AG20443 (cell line): ENCODE measurements around the gene GNA12.
"Not testable (repeated sequence)": the region's sequence is repeated elsewhere in the genome, so short reads cannot be mapped to it uniquely, and the experiment has no call there.

ENCODE experiments used
- DNase-seq: peaks from one replicate; pipeline ENCODE4 v3.0.0; 2012; ENCODE audit warnings: low spot score, mixed read lengths

The GNA12 gene

DNA sequence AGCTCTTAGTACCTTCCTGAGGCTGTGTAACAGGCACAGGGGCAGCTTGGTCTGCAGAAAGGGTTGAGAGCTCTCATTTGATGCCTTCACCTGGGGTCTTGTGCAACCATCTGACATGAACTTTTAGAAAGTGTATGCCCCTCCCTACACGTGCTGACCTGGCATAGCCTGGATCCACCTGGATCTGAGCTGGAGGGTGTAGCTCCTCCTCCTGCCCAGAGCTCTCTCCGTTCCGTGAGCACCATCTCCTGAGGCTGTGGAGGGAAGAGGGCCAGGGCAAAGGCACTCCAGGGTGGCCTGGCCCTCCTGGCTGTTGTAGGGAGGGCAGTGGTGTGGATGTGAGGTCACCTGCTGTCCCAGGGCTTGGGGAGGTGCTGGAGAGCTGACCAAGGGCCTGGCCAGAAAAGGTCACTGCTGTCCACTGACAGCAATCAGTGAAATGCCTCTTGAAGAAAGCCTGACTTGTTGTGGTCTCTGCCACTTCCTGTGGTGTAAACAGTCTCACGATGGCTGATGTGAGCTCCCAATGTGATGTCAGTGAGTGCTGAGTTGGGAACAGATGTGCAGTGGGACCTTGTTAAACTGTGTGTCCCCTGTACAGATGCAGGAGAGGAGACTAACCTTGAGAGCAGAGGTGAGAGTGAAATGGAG is 133.1 kb downstream of the GNA12 start:
- no peak for DNase-seq

DNA sequence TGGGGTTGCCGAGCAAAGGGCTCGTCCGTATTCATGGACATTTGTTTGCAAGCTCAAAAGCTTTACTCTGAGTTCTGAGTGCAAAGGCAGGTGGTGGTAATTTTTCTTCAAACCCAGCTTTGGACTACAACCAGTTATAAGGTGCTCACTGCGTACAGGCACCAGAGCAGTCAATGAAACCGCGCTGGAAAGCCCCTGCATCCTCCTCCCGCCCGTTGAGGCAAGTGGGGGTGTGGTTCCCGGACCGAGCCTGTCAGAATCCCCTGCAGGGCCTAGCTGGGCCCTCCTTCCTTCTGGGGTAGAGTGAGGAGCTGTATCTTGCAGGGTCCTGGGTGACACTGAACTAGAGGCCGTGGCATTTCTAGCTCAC is 133.8 kb downstream of the GNA12 start:
- no peak for DNase-seq

DNA sequence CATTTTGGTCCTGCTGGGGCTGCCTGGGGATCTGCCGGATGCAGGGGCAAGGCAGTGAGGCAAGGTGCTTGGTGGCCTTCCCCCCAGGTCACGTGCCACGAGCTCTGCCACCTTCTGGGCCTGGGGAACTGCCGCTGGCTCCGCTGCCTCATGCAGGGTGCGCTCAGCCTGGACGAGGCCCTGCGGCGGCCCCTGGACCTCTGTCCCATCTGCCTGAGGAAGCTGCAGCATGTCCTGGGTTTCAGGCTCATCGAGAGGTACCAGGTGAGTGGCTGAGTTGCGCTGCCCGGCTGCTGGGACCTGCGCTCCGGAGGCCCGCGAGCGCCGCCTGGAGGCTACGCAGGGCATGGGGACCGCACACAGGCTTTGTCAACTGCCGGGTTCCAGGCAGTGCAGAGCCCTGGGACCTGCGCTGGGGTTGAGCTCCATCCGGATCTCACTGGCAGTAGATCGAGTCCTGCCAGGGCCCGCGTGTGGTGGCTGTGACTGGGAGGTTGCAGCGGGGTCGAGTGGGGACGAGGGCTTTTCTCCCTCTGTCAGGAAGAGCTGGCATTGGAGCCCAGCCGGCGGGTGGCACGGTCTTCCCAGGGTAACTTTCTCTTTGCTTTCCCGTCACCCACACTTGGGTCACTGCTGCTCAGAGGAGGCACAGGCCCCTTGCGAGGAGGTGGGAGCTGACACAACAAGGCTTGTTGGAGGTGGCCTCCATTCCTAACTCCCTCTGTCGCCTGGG is 134.4 kb downstream of the GNA12 start:
- peak; percentile 91 for DNase-seq

DNA sequence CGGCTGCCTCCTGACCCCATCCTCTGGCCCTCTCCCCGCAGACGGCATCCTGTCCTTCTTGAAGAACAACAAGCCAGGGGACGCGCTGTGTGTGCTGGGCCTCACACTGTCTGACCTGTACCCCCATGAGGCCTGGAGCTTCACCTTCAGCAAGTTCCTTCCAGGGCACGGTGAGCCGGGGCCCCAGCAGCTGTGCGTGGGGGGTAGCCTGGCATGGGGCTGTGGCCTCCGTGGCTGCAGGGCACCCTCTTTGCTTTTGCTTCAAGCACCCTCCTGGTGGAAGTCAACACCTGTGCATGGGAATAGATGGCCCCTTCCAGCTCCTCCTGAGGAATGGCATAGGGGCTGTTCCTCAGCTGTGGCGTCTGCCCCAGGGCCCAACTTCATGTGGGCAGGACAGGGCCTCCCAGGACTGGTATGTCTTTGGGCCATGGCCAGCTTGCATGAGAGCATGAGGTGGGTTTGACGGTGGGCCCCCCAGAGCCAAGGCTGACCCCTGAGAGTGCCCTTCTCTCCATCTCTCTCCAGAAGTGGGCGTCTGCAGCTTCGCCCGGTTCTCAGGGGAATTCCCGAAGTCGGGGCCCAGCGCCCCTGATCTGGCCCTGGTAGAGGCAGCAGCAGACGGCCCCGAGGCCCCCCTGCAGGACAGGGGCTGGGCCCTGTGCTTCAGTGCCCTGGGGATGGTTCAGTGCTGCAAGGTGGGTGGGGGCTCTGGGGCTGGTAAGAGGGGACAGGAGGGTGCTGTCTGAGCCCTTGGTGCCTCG is 135.4 kb downstream of the GNA12 start:
- DNase-seq, result no peak

DNA sequence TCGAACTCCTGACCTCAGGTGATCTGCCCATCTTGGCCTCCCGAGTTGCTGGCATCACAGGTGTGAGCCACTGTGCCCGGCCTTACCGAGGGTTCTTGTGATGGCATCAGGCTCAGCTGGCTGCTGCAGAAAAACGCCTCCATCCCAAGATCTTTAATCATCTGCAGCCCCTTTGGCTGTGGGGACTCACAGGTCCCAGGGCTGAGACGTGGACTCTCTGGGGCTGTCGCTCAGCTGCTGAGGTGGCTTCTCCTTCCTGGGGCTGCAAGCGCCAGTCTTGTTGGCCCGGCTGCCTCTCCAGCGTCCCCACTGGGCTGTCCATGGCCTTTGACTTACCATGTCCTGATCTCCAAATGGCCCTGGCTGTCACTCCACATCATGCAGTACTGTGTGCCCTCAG is 136.1 kb downstream of the GNA12 start:
- DNase-seq, result no peak

DNA sequence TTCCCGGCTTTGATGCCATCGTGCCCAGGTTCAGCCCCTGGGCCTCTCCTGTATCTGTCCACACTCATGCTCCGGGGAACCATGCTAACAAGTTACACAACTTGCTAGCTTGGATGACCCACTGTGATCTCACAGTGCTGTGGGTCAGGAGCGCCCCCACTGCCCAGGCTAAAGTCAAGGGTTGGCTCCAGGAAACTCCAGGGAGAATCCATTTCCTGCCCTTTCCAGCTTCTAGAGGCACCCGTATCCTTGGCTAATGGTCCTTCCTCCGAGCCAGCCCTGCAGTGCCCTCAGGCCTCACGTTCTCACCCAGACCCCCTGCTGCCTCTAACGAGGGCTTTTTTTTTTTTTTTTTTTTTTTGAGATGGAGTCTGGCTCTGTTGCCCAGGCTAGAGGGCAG is 136.6 kb downstream of the GNA12 start:
- DNase-seq, result no peak

DNA sequence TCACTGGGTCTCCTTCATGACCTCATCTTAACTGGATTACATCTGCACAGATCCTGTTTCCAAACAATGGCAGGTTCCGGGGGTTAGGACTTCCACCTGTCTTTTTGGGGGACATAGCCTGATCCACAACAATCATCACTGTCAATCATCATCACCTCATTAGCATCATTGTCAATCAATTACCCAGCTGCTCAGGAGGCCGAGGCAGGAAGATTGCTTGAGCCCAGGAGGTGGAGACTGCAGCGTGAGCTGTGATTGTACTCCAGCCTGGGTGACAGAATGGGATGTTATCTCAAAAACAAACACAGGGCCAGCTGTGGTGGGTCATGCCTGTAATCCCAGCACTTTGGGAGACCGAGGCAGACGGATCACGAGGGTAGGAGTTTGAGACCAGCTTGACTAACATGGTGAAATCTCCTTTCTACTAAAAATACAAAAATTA is 137.4 kb downstream of the GNA12 start:
- DNase-seq, result no peak

DNA sequence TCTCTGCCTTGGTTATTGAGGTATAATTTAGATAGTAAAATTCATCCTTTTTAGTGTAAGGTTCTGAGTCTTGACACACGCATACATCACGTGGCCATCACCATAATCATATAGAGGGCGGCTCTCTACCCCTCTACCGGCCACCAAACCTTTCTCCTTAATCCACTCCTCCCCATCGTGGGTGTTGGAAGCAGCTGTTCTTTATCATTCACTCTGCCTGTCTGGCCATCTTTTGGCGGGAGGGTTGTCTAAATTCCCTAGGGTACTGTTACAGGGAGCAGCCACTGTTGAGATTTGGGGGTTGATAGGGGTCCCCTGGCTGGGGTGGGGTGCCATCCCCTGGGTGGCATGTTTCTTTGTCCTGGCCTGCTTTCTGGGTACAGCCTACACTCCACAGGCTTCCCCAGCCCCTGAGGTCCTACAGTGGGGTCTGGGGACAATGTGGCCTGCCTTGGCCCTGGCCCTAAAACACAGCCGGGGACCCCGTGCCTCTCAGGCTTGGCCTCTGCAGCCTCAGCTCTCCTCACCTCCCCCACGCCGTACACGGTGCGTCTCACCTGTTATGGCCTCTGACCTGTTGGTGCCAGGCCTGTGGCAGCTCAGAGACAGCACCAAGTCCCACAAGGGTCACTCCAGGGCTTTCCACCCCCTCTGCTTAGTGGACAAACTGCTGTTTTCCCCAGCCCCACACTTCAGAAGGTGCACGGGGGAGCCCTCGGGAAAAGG is 138.6 kb downstream of the GNA12 start:
- DNase-seq, result no peak

DNA sequence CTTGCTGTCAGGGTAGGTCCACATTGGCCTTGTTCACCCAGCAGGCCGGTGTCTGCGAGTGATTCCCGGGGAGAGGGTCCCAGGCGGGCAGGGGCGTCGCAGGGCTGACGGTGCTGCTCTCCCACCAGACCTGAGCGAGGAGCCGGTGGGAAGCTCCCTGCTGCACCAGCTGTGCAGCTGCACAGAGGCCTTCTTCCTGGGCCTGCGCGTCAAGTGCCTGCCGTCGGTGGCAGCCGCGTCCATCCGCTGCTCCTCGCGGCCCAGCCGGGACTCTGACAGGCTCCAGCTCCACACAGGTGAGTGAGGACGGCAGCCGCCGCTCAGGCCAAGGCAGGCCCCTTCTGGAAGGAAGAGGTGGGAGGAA is 141.5 kb downstream of the GNA12 start:
- DNase-seq, result no peak

DNA sequence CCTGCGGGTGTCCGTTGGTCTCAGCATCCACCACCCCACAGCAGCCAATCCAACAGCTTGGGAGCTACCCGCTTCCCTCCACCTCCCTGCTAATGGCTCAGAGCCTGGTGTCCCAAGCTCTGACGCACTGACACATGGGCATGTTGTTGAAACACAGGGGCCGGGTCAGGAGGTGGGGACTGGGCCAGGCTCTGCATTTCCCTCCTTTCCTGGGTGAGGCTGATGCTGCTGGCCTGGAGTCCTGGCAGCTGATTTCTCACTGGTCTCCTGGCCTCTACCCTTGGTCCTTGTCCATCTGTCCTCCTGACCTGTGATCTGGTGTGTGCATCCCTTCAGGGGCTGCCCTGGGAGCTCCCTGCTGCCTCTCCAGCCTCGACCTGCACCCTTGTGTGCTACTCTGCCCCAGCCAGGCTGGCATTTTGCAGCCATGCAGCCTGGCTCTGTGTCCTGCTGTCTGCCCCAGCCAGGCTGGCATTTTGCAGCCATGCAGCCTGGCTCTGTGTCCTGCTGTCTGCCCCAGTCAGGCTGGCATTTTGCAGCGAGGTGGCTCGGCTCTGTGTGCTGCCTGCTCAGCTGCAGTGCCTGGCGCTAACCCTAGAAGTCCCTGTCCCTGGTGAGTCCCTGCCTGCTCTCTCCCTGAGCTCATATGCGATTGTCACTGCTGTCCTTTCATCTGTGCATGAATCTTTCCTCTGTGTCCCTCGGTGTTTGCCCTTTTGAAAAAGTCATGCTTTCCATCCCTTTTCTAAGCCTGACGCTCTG is 142.1 kb downstream of the GNA12 start:
- DNase-seq, result peak; percentile 95

DNA sequence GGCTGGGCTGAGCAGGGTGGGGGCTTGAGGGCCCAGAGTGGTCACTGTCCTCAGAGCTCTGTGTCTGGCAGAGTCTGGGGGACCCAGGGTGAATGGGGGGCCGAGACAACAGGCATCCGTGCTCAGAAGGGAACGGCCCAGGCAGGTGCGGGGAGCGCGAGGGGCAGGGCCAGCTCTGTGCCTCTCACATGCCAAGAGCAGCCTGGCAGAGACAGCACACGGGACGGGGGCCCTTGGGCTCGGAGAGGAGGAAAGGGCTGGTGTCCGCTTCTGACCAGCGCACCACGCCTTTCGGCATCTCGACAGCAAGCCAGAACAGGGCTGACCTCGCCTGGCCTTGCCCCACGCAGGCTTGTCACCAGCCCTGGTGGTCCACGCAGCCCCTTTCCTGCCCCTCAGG is 142.7 kb downstream of the GNA12 start:
- no peak for DNase-seq

DNA sequence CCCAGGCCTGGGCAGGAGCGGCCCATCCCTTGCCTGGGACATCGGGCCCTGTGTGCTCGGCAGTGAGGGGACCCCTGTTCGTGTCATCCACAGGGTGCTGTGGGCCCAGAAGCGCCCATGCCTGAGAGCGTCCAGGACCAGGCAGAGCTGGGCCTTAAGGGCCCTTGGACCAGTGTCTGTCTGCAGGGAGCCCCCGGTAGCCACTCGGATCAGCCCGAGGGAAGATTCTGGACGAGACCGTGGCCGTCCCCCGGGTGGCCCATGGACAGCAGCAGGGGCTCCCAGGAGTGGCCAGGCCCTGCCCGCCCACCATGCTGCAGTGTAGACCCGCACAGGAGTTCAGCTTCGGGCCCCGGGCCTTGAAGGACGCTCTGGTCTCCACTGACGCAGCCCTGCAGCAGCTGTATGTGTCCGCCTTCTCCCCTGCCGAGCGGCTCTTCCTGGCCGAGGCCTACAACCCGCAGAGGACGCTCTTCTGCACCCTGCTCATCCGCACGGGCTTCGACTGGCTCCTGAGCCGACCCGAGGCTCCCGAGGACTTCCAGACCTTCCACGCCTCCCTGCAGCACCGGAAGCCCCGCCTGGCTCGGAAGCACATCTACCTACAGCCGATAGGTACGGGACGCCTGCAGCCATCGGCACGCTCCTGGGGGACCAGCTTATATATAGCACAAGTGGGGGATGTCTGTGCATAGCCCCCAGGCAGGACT is 143.8 kb downstream of the GNA12 start:
- no peak for DNase-seq

DNA sequence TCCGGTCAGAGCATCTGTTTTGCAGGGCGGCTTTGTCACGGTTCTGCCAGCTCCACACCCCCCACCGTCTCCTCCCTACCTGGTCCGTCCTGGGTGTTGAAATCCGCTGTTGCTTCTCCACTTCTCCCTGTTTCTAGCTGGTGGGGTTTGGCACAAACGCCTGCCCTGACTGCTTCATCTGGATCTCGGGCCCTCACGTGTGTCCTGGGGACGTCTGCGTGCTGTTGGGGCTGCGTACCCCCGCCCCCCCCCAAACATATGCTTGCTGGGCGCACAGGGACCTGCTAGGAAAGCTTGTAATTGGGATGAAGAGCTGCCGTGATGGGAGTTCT is 144.9 kb downstream of the GNA12 start:
- DNase-seq, result no peak

DNA sequence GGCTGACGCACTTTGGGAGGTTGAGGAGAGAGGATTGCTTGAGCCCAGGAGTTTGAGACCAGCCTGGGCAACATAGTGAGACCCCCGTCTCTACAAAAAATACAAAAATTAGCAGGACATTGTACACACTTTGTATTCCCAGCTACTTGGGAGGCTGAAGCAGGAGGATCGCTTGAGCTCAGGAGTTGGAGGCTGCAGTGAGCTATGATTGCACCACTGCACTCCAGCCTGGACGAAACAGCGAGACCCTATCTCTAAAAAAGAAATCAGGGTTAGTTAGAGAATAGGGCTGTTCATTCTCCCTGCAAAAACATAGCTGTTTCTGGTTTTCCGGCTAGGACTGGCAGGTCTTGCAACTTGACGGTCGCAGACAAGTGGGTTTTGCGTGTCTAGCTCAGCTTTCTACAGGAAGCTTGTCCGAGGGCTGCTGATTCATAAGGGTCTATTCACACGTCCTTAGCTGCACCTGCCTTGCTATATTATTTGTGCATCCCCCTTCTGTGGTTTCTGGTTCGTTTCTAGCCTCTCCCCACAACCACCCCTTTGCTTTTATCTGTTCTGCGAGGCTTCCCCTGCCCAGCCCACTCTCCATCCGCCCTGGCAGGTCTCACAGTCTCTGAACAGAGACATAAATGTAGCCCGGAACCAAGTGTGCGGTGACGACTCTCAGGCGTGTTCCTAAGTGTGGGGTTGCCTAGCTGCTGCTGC is 145.4 kb downstream of the GNA12 start:
- DNase-seq, result no peak

DNA sequence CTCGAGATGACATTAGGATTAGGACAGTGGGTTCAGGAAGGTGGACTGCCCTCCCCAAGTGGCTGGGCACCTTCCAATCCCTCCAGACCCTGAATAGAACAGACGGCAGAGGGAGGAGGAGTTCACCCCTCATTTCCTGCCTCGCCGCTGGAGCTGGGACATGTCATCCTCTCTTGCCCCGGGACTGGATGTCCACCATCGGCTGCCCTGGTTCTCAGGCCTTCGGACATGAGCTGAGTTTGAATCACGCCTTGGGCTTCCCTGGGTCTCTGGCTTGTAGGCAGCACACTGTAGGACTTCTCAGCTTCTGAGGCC is 150.0 kb downstream of the GNA12 start:
- not testable (repeated sequence) for DNase-seq

DNA sequence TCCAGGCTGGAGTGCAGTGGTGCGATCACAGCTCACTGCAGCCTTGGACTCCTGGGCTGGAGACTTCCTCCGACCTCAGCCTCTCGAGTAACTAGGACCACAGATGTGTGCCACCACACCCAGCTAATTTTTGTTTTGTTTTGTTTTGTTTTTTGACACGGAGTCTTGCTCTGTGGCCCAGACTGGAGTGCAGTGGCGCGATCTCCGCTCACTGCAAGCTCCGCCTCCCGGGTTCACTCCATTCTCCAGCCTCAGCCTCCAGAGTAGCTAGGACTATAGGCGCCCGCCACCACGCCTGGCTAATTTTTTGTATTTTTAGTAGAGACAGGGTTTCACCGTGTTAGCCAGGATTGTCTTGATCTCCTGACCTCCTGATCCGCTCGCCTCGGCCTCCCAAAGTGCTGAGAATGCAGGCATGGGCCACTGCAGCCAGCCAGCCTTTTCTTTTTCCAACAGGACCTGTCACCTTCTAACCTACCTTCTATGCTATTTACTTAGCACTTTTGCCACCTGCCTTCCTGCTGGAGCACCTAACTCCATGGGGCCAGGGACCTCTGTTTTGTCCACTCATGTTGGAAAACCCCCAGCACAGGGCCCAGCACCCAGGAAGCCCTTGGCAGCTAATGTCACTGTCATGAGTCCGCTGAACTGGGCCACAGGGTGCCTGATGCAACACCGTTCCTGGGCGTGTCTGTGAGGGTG is 150.5 kb downstream of the GNA12 start:
- DNase-seq, result not testable (repeated sequence)

DNA sequence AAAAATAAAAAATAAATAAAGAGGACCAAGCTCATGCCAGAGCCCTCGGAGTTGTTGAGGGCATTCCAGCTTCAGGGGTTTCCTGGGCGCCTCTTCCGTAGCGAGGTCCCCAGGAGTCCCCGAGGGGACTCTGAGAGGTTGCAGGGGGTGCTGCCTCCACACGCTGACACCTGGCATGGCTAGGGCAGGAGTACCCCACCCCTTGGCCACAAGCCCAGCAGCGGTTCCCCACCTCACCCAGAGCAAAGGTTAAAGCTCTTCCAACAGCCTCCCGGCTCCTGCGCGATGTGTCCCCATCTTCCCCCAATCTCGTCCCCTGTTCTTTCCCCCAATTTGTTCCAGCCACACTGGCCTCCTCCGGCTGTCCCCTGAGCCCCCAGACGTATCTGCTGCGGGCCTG is 151.6 kb downstream of the GNA12 start:
- DNase-seq, result no peak

DNA sequence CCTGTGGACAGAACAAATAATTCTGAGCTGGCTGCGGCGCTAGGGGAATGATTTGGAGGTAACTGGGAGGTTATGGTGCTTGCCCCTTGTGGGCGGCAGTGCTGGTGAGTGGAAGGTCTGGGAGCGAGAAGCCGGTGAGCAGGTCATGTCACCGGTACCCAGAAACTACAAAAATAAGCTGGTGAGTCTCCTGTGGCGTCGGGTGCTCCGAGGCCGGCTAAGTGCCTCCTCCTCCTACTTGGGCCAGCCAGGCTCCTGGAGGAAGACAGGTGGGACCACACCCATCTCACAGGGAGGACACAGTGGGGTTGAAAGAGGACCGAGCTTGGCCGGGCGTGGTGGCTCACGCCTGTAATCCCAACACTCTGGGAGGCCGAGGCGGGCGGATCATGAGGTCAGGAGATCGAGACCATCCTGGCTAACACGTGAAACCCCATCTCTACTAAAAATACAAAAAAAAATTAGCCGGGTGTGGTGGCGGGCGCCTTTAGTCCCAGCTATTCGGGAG is 152.1 kb downstream of the GNA12 start:
- not testable (repeated sequence) for DNase-seq

DNA sequence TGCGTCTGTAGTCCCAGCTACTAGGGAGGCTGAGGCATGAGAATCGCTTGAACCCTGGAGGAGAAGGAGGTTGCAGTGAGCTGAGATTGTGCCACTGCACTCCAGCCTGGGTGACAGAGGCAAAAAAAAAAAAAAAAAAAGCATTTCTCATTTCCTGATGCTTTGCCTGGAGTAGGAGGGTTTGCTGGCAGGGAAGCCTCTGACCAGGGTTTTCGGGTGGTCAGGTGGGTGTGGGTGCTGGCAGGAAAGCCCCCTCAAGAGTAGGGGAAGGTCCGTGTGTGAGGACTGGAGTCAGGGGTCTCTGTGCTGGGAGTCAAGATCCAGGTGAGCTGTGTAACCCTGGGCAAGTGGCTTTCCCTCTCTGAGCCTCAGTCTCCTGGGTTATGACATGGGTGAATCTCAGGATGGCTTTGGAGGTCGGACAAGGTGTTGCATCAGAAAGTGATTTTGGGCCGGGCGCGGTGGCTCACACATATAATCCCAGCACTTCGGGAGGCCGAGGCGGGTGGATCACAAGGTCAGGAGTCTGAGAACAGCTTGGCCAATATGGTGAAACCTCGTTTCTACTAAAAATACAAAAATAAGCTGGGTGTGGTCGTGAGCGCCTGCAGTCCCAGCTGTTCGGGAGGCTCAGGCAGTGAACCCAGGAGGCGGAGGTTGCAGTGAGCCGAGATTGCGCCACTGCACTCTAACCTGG is 152.9 kb downstream of the GNA12 start:
- no peak for DNase-seq
